DOHH2 (cell line): ENCODE data around the gene HAX1.
"Not testable (repeated sequence)": the region's sequence is repeated elsewhere in the genome, so short reads cannot be mapped to it uniquely, and the experiment has no call there.

ENCODE experiments used
- H3F3A ChIP-seq: fragments of 200-600 bp; sonication (generic), shearing (Covaris generic); 2 replicates; pipeline ENCODE4 v1.6.0; 2016; ENCODE audit warnings: antibody characterized with exemption, mild to moderate bottlenecking; ENCODE audit not compliant: control insufficient read depth, insufficient read depth
- H3K27ac ChIP-seq: fragments of 200-600 bp; sonication (generic); 2 replicates; pipeline ENCODE4 v1.5.1; 2014; ENCODE audit warnings: low read depth, mild to moderate bottlenecking, low read length, moderate library complexity
- H3K27me3 ChIP-seq: fragments of 200-600 bp; sonication (generic); 2 replicates; pipeline ENCODE4 v1.6.1; 2014; ENCODE audit warnings: mild to moderate bottlenecking, low read length, mixed read lengths; ENCODE audit not compliant: control insufficient read depth
- H3K36me3 ChIP-seq: fragments of 200-600 bp; sonication (generic); 2 replicates; pipeline ENCODE4 v1.6.1; 2014; ENCODE audit warnings: mild to moderate bottlenecking, low read length, moderate library complexity, mixed read lengths; ENCODE audit not compliant: control insufficient read depth
- H3K4me1 ChIP-seq: fragments of 200-600 bp; sonication (generic); 2 replicates; pipeline ENCODE4 v1.6.1; 2014; ENCODE audit warnings: mild to moderate bottlenecking, low read length, mixed read lengths; ENCODE audit not compliant: control insufficient read depth
- H3K4me2 ChIP-seq: fragments of 200-600 bp; sonication (generic); 2 replicates; pipeline ENCODE4 v1.6.0; 2014; ENCODE audit warnings: mild to moderate bottlenecking, low read length, moderate library complexity
- H3K4me3 ChIP-seq: fragments of 200-600 bp; sonication (generic); 2 replicates; pipeline ENCODE4 v1.5.1; 2014; ENCODE audit warnings: mild to moderate bottlenecking, low read length, mixed read lengths
- H3K79me2 ChIP-seq: fragments of 200-600 bp; sonication (generic); 2 replicates; pipeline ENCODE4 v1.6.1; 2014; ENCODE audit warnings: mild to moderate bottlenecking, low read length, mixed read lengths; ENCODE audit not compliant: control insufficient read depth
- H3K9me2 ChIP-seq: fragments of 200-600 bp; sonication (generic); replicated peaks from 2 replicates; pipeline ENCODE4 v1.6.1; 2014; ENCODE audit warnings: mild to moderate bottlenecking, low read length, mixed read lengths; ENCODE audit not compliant: control insufficient read depth
- H3K9me3 ChIP-seq: fragments of 200-600 bp; sonication (generic); 2 replicates; pipeline ENCODE4 v1.6.1; 2014; ENCODE audit warnings: antibody characterized with exemption, low read length, mixed read lengths; ENCODE audit not compliant: control insufficient read depth, insufficient read depth
- H4K20me1 ChIP-seq: fragments of 200-600 bp; sonication (generic); 2 replicates; pipeline ENCODE4 v1.6.0; 2014; ENCODE audit warnings: low read depth, mild to moderate bottlenecking, antibody characterized with exemption, low read length, moderate library complexity; ENCODE audit not compliant: control insufficient read depth, insufficient read depth
- EZH2phosphoT487 ChIP-seq: fragments of 200-600 bp; sonication (generic); IDR thresholded peaks from 2 replicates; pipeline ENCODE4 v1.6.1; 2017; ENCODE audit warnings: borderline replicate concordance, mild to moderate bottlenecking, antibody characterized with exemption, low read length, moderate library complexity, mixed read lengths
- TF ChIP-seq, protein P1 (sequence below): fragments of 200-600 bp; sonication (generic); IDR thresholded peaks from one replicate; pipeline ENCODE4 v1.5.1; 2014; ENCODE audit warnings: antibody characterized with exemption, mild to moderate bottlenecking, low read depth, low read length; ENCODE audit not compliant: poor library complexity, severe bottlenecking

The HAX1 gene

GRCh38 chr1:154318386-154318785 is 46.0 kb downstream of the HAX1 start:
- H3K4me3 ChIP-seq, result no peak overlapping the region
- no peaks in the 10 kb centered on the region for H3K79me2 ChIP-seq
- H3K4me1 ChIP-seq, result no peaks in the 10 kb centered on the region
- H3K9me3 ChIP-seq, result peaks cover 7% of the 10 kb centered on the region; the same call in 1 of the 2 replicates
- TF ChIP-seq, protein P1, sequence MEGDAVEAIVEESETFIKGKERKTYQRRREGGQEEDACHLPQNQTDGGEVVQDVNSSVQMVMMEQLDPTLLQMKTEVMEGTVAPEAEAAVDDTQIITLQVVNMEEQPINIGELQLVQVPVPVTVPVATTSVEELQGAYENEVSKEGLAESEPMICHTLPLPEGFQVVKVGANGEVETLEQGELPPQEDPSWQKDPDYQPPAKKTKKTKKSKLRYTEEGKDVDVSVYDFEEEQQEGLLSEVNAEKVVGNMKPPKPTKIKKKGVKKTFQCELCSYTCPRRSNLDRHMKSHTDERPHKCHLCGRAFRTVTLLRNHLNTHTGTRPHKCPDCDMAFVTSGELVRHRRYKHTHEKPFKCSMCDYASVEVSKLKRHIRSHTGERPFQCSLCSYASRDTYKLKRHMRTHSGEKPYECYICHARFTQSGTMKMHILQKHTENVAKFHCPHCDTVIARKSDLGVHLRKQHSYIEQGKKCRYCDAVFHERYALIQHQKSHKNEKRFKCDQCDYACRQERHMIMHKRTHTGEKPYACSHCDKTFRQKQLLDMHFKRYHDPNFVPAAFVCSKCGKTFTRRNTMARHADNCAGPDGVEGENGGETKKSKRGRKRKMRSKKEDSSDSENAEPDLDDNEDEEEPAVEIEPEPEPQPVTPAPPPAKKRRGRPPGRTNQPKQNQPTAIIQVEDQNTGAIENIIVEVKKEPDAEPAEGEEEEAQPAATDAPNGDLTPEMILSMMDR, result no peak
- no peak for TF ChIP-seq EZH2phosphoT487
- H3F3A ChIP-seq, result no peaks in the 10 kb centered on the region
- H3K36me3 ChIP-seq, result no peaks in the 10 kb centered on the region
- no peak overlapping the region for H3K27ac ChIP-seq
- no peak overlapping the region for H3K4me2 ChIP-seq
- H3K27me3 ChIP-seq, result peaks cover 18% of the 10 kb centered on the region
- H4K20me1 ChIP-seq, result no peaks in the 10 kb centered on the region
- no peaks in the 10 kb centered on the region for H3K9me2 ChIP-seq

DNA sequence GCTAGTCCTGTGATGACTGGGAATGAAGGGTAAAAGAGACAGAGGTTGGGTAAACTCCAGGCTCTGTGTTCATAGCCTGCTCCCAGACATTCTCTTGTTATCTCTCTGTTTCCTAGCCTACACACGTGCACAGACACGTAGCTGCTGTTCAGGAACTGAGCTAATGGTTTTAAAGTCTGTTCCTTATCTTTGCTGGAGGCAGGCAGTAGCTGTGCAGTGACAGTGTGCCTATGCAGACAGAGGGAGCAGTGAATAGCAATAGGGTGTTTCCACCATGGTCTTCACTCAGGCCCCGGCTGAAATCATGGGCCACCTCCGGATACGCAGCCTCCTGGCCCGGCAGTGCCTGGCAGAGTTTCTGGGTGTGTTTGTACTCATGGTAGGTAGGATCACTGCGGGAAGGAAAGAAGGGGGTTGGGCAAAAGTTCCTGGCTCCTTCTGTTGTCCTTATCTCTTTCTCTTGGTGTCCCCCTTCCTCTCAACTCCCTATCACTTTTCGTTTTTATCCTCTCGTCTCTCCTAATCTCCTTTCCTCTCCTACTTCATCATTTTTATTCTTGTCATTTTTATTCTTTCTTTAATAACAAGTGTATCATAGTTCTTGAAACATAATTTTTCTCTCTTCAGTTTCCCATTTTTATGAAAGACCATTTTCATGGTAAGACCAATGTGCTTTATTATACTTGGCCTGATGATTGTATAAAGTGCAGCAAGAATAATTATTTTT is 48.6 kb downstream of the HAX1 start, which contains the start of gene AQP10:
Gene AQP10 (plus strand): TSS at position 212 of the 727 bp plus-strand sequence. CDS start 63 bp downstream, at position 275.
- TF ChIP-seq, protein P1, result no peak
- TF ChIP-seq EZH2phosphoT487, result no peak
- no peaks in the 10 kb centered on the region for H3K79me2 ChIP-seq
- no peaks in the 10 kb centered on the region for H3K36me3 ChIP-seq
- no peaks in the 10 kb centered on the region for H3F3A ChIP-seq
- H3K4me3 ChIP-seq, result no peak within 1 kb of the TSS
- peaks cover 42% of the 10 kb centered on the region for H3K27me3 ChIP-seq
- H3K27ac ChIP-seq, result no peak within 1 kb of the TSS
- H3K9me2 ChIP-seq, result no peaks in the 10 kb centered on the region
- H3K4me1 ChIP-seq, result peaks cover 11% of the 10 kb centered on the region
- H3K9me3 ChIP-seq, result peaks cover 7% of the 10 kb centered on the region; the same call in 1 of the 2 replicates
- H3K4me2 ChIP-seq, result no peak within 1 kb of the TSS
- no peaks in the 10 kb centered on the region for H4K20me1 ChIP-seq

DNA sequence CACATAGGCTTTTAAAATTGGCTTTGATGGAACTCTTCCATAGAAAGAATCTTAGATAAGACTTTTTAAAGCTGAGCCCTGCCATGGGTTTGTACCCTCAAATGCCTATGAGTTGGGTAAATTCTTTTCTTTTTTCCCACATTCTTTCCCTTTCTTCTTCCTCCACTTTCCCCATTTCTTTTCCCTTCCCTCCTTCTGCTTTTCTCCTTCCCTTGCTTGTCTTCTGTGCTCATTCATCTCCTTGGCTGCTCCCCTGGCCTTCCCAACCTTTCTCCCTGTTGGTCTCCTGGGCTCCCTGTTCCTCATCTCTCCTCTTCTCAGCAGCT is 49.1 kb downstream of the HAX1 start:
- H3F3A ChIP-seq, H3K4me3 ChIP-seq, H4K20me1 ChIP-seq, H3K36me3 ChIP-seq, H3K9me2 ChIP-seq, H3K27ac ChIP-seq, H3K4me2 ChIP-seq, H3K9me3 ChIP-seq, H3K79me2 ChIP-seq: not testable (repeated sequence)
- peaks cover 46% of the 10 kb centered on the region for H3K27me3 ChIP-seq
- H3K4me1 ChIP-seq, result peaks cover 17% of the 10 kb centered on the region

- Histone ChIP-seq H3K9me3 (no peaks in the 10 kb centered on the region), H3K79me2 (no peaks in the 10 kb centered on the region), H3K9me2 (no peaks in the 10 kb centered on the region), H3K36me3 (no peaks in the 10 kb centered on the region), H3K4me2 (no peak overlapping the region), H4K20me1 (peaks cover 5% of the 10 kb centered on the region; the same call in 1 of the 2 replicates), H3F3A (no peaks in the 10 kb centered on the region), H3K4me1 (peaks cover 35% of the 10 kb centered on the region), H3K27me3 (peaks cover 60% of the 10 kb centered on the region), H3K27ac (no peak overlapping the region), H3K4me3 (no peak overlapping the region)
- TF ChIP-seq, protein P1, result no peak
- TF ChIP-seq EZH2phosphoT487, result no peak
Measured at GRCh38 chr1:154323493-154323892, 51.1 kb downstream of the HAX1 start.
